AG20443 (cell line): ENCODE measurements around the gene SMARCC2.

Experiments
- DNase-seq: peaks from one replicate; pipeline ENCODE4 v3.0.0; 2012; ENCODE audit warnings: low spot score, mixed read lengths

The SMARCC2 gene

GRCh38 chr12:56208006-56208405 is 18.7 kb upstream of the SMARCC2 start:
- no peak for DNase-seq

- DNase-seq: peak; percentile 62
Observed at GRCh38 chr12:56206452-56207166, 17.3 kb upstream of the SMARCC2 start.

GRCh38 chr12:56205445-56205844 is 16.2 kb upstream of the SMARCC2 start:
- DNase-seq: no peak

- DNase-seq: no peak
Observed at GRCh38 chr12:56204275-56204674, 15.0 kb upstream of the SMARCC2 start.

- DNase-seq: no peak
Observed at GRCh38 chr12:56202838-56203237, 13.6 kb upstream of the SMARCC2 start.

- DNase-seq: no peak
Observed at GRCh38 chr12:56202366-56202765, 13.1 kb upstream of the SMARCC2 start.

GRCh38 chr12:56198836-56199235 is 9.6 kb upstream of the SMARCC2 start:
- DNase-seq: no peak

GRCh38 chr12:56197921-56198635 is 8.8 kb upstream of the SMARCC2 start:
- no peak for DNase-seq

GRCh38 chr12:56196818-56197550 is 7.7 kb upstream of the SMARCC2 start:
- peak; percentile 78 for DNase-seq

GRCh38 chr12:56193025-56193578 is 3.8 kb upstream of the SMARCC2 start:
- peak; percentile 66 for DNase-seq

GRCh38 chr12:56192582-56192981 is 3.3 kb upstream of the SMARCC2 start:
- DNase-seq: no peak

- DNase-seq: no peak
Observed at GRCh38 chr12:56190695-56191155, 1.4 kb upstream of the SMARCC2 start.

- peak; percentile 71 for DNase-seq
Observed at GRCh38 chr12:56189918-56190694, 823 bp upstream of the SMARCC2 start.

- peak; percentile 24 for DNase-seq
Observed at GRCh38 chr12:56188778-56189098, 545 bp downstream of the SMARCC2 start.

GRCh38 chr12:56188131-56188777 is 1.0 kb downstream of the SMARCC2 start:
- no peak for DNase-seq

- DNase-seq: no peak
Observed at GRCh38 chr12:56186957-56187356, 2.3 kb downstream of the SMARCC2 start.

- DNase-seq: no peak
Observed at GRCh38 chr12:56178347-56178746, 10.9 kb downstream of the SMARCC2 start.

GRCh38 chr12:56172839-56173238 is 16.4 kb downstream of the SMARCC2 start:
- no peak for DNase-seq

GRCh38 chr12:56169229-56169759 is 20.0 kb downstream of the SMARCC2 start:
- no peak for DNase-seq

- no peak for DNase-seq
Observed at GRCh38 chr12:56165369-56165768, 23.9 kb downstream of the SMARCC2 start.

- DNase-seq: no peak
Observed at GRCh38 chr12:56164345-56164729, 24.9 kb downstream of the SMARCC2 start.
